Measurements from ENCODE around the gene AFAP1.

- TF ChIP-seq, protein P1, sequence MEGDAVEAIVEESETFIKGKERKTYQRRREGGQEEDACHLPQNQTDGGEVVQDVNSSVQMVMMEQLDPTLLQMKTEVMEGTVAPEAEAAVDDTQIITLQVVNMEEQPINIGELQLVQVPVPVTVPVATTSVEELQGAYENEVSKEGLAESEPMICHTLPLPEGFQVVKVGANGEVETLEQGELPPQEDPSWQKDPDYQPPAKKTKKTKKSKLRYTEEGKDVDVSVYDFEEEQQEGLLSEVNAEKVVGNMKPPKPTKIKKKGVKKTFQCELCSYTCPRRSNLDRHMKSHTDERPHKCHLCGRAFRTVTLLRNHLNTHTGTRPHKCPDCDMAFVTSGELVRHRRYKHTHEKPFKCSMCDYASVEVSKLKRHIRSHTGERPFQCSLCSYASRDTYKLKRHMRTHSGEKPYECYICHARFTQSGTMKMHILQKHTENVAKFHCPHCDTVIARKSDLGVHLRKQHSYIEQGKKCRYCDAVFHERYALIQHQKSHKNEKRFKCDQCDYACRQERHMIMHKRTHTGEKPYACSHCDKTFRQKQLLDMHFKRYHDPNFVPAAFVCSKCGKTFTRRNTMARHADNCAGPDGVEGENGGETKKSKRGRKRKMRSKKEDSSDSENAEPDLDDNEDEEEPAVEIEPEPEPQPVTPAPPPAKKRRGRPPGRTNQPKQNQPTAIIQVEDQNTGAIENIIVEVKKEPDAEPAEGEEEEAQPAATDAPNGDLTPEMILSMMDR (conservative IDR thresholded peaks at IDR 0.05; ENCODE audit: low read length), result no peak
- no peak for TF ChIP-seq EZH2phosphoT487 (IDR thresholded peaks at IDR 0.05; ENCODE audit: borderline replicate concordance)
These were observed 38.3 kb downstream of the AFAP1 start for GRCh38 chr4:7901311-7901885.

Data from Loucy (cell line).